GM19468 (cell line): Measurements from ENCODE around the gene ASPSCR1.

ENCODE experiments used
- ATAC-seq: cut with Tn5 transposase; IDR thresholded peaks from one replicate; pipeline ENCODE4 v1.9.1; 2021; ENCODE audit warnings: mild to moderate bottlenecking, moderate library complexity, moderate number of reproducible peaks; ENCODE audit not compliant: unreplicated experiment; ENCODE audit errors: extremely low read depth

Gene ASPSCR1

GRCh38 chr17:81958633-81959342 is 18.6 kb upstream of the ASPSCR1 start:
- no peak for ATAC-seq

- no peak for ATAC-seq
Observed at GRCh38 chr17:81959362-81960129, 17.9 kb upstream of the ASPSCR1 start.

GRCh38 chr17:81960130-81960958 is 17.1 kb upstream of the ASPSCR1 start:
- ATAC-seq: no peak

- no peak for ATAC-seq
Observed at GRCh38 chr17:81961087-81961511, 16.3 kb upstream of the ASPSCR1 start, which contains the start of gene NOTUM. NOTUM (minus strand) TSS chr17:81961187; CDS start chr17:81960909, 278 bp downstream.

- no peak for ATAC-seq
Observed at GRCh38 chr17:81961521-81962498, 15.6 kb upstream of the ASPSCR1 start.

- no peak for ATAC-seq
Observed at GRCh38 chr17:81962499-81963441, 14.7 kb upstream of the ASPSCR1 start.

- no peak for ATAC-seq
Observed at GRCh38 chr17:81964081-81964849, 13.2 kb upstream of the ASPSCR1 start.

- ATAC-seq: no peak
Observed at GRCh38 chr17:81966343-81967243, 10.8 kb upstream of the ASPSCR1 start.

- ATAC-seq: no peak
Observed at GRCh38 chr17:81967244-81967532, 10.2 kb upstream of the ASPSCR1 start.

- no peak for ATAC-seq
Observed at GRCh38 chr17:81967533-81968395, 9.7 kb upstream of the ASPSCR1 start.

- ATAC-seq: no peak
Observed at GRCh38 chr17:81968396-81968745, 9.1 kb upstream of the ASPSCR1 start.

GRCh38 chr17:81968850-81969812 is 8.3 kb upstream of the ASPSCR1 start:
- no peak for ATAC-seq

GRCh38 chr17:81973432-81973831 is 4.0 kb upstream of the ASPSCR1 start:
- no peak for ATAC-seq

GRCh38 chr17:81976332-81977210 is 858 bp upstream of the ASPSCR1 start:
- no peak for ATAC-seq
